8988T (cell line): ENCODE data around the gene KRTAP10-8.
"Not testable (repeated sequence)": the region's sequence is repeated elsewhere in the genome, so short reads cannot be mapped to it uniquely, and the experiment has no call there.

Experiments used
- DNase-seq: peaks from one replicate; pipeline ENCODE4 v3.0.0; 2011

KRTAP10-8 gene

GRCh38 chr21:44647222-44647552 is 35.3 kb downstream of the KRTAP10-8 start:
- DNase-seq = no peak

GRCh38 chr21:44648557-44649311 is 36.9 kb downstream of the KRTAP10-8 start:
- DNase-seq = no peak

GRCh38 chr21:44649521-44650100 is 37.7 kb downstream of the KRTAP10-8 start:
- no peak for DNase-seq

- no peak for DNase-seq
Observed at GRCh38 chr21:44650265-44650972, 38.5 kb downstream of the KRTAP10-8 start.

- DNase-seq = no peak
Observed at GRCh38 chr21:44650973-44651675, 39.2 kb downstream of the KRTAP10-8 start.

- DNase-seq = no peak
Observed at GRCh38 chr21:44653123-44653522, 41.2 kb downstream of the KRTAP10-8 start.

- no peak for DNase-seq
Observed at GRCh38 chr21:44653656-44654575, 42.0 kb downstream of the KRTAP10-8 start.

- no peak for DNase-seq
Observed at GRCh38 chr21:44654576-44655175, 42.8 kb downstream of the KRTAP10-8 start, which contains the start of gene KRTAP12-4. Gene KRTAP12-4 (minus strand): TSS chr21:44654659. CDS start chr21:44654614, 45 bp downstream.

- no peak for DNase-seq
Observed at GRCh38 chr21:44656868-44657267, 45.0 kb downstream of the KRTAP10-8 start.

- no peak for DNase-seq
Observed at GRCh38 chr21:44657635-44658540, 46.0 kb downstream of the KRTAP10-8 start, which contains the start of gene KRTAP12-3. Gene KRTAP12-3 (plus strand): TSS chr21:44657932. CDS start chr21:44657980, 48 bp downstream.

- DNase-seq = no peak
Observed at GRCh38 chr21:44658541-44658910, 46.6 kb downstream of the KRTAP10-8 start.

GRCh38 chr21:44658913-44659595 is 47.2 kb downstream of the KRTAP10-8 start:
- DNase-seq = no peak

- DNase-seq = not testable (repeated sequence)
Observed at GRCh38 chr21:44661567-44661966, 49.7 kb downstream of the KRTAP10-8 start.
